RPMI7951 (cell line): Measurements from ENCODE around the gene TLK1. TPM values are rescaled to one million over a fixed set of nuclear protein-coding genes. Genes with fewer than 3 reads are reported as not detected.
"Not testable (repeated sequence)": the region's sequence is repeated elsewhere in the genome, so short reads cannot be mapped to it uniquely, and the experiment has no call there.

Experiments
- DNase-seq: peaks from one replicate; pipeline ENCODE4 v3.0.0-alpha.2; 2012; ENCODE audit warnings: low read depth
- total RNA-seq: library from RNA; depleted of rRNA; stranded (reverse); fragments of >200 nt; shearing (Covaris generic); gene quantifications from 2 replicates; pipeline ENCODE4 v1.2.3, GENCODE V29; 2014

The TLK1 gene
- total RNA-seq, 1 experiment from 2014 or later: 13.6 TPM

DNA sequence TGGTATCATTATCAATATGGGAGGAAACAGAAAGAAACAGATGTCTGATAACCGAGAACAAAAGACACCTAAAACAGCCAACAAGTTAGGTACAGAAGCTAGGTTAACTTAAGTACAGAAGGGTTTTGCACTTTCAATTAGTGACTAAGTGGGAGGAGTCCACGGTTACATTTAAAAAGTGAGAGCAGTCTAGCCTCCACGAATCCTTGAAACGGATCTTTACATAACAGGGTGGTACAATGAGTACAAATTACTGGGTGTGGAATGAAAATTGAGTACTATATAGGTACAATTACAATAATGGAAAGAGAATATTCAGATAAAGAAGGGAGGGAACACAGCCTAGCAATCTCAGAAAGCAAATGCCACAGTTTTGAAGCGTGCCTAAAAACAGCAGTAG lies 76.6 kb downstream of the TLK1 start:
- no peak for DNase-seq

DNA sequence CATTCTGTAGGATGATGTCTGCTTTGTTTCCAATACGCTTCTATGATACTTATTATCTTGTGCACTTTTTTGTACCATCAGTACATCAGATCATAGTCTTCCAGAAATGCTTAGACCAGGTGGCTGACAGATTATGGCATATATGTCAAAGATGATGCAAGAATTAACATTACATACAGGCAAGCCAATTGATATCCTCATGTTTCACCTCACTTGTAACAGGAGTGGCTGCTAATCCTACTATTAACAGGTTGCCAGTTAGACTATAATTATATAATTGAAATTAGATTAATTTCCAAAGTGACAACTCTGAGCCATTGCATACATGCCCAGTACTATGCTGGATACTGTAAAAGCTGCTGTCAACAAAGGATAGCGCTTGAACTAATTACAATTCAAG lies 77.2 kb downstream of the TLK1 start:
- no peak for DNase-seq

DNA sequence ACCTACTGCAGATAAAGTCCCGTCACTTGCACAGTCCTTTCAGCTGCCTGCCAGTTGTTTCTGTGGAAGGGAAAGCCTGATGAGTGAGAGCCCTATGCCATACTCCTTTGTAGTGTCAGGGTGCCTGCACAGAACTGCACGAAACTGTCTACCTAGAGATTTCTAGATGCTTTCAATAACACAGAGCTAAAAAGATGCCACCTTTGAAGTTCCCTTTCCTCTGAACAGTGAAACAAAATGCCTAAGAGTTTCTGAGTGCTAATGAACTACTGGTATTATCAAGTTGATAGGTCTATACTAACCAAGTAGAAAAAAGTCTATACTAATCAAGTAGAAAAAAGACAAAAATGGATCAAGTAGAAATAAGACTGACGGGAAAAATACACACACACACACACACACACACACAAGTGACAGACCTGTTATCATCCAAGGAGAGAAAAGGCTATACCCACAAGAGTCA lies 79.0 kb downstream of the TLK1 start:
- no peak for DNase-seq

DNA sequence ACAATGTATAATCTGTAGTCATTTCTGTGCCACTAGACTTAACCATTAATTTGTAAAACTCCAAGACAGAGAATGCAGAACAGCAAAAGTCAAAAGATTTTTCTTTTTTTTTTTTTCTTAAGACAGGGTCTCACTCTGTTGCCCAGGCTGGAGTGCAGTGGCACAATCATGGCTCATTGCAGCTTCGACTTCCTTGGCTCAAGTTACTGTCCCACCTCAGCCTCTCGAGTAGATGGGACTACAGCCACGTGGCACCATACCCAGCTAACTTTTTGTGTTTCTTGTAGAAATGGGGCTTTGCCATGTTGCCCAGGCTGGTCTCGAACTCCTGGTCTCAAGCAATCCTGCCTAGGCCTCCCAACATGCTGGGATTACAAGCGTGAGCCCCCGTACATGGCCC lies 80.1 kb downstream of the TLK1 start:
- no peak for DNase-seq

DNA sequence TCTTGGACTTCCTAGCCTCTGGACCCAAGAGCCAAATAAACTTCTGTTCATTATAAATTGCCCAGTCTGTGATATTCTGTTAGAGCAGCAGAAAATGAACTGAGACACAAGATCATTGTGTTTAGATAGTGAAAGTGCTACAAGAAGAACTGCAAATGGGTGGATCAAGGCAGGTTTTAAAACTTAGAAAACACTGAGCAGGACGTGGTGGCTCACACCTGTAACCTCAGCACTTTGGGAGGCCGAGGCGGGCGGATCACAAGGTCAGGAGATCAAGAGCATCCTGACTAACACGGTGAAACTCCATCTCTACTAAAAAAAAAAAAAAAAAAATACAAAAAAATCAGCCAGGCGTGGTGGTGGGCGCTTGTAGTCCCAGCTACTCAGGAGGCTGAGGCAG lies 84.3 kb downstream of the TLK1 start:
- not testable (repeated sequence) for DNase-seq

DNA sequence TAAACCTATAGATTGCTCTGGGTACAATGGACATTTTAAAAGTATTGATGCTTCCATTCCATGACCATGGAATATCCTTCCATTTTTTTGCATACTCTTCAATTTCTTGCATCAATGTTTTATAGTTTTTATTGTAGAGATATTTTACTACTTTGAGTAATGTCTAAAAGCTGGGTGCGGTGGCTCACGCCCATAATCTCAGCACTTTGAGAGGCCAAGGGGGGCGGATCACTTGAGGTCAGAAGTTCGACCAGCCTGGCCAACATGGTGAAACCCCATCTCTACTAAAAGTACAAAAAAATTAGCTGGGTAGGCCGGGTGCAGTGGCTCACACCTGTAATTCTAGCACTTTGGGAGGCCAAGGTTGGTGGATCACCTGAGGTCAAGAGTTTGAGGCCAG lies 88.5 kb downstream of the TLK1 start:
- no peak for DNase-seq

DNA sequence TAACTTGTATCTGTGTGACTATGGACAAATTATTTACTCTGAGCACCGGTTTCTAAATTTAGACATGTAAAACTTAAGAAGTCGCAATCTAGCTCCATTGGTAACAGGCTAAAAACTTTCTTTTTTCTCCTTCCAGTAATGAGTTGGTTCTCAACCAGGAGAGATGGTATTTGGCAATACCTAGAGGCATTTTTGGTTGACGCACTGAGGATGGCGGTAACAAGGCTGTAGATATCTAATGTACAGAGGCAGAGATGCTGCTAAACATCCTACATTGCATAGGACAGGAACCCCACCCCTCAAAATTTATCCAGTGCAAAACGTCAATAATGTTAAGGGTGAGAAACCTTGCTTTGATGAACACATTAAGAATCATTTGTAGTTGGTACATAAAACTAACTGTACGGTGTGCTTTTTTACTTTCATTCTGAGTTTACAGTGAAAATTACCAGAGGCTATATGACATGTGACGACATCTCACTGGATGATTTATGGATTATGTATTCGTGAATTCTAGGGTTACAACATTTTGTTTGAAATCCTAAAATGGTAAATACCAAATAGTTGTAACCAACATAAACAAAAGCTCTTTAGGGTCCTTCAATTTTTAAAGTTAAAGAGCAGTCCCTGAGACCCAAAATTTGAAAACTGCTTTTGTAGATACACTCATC lies 91.3 kb downstream of the TLK1 start:
- DNase-seq: peak; percentile 26

DNA sequence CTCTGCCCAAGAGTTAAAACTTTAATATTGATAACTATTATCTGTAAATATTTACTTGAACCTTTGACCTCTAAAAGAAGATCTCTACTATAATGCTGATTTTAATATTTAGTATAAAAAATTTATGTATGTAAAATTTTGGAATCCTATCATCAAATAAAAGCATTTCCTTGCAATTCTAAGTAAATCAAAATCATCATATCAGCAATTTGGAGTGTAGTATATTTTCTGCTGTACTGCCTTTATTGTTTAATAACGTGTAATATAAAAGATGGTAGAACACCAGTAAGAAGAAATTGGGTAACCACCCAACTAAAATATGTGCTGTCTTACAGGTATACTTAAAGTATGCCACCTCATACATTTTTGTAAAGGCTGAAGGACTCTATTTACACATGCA lies 94.6 kb downstream of the TLK1 start:
- DNase-seq: no peak

DNA sequence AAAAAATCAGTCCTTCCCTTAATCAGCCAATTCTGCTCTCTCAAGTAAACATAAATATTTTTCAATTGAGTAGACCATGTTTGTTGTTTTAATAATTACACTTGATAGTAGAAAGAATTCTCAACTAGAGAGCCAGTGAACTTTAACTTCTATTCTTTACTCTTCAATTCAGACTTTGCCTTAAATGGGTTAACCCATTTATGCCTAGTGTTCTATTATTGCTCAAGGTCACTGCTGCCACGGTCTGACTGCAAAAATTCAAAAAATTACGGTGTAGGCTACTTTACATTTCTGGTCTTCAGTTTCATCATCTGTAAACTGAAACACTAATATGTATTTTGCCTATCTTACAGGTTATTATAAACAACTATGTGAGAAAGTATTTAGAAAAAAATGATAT lies 103.1 kb downstream of the TLK1 start:
- no peak for DNase-seq

DNA sequence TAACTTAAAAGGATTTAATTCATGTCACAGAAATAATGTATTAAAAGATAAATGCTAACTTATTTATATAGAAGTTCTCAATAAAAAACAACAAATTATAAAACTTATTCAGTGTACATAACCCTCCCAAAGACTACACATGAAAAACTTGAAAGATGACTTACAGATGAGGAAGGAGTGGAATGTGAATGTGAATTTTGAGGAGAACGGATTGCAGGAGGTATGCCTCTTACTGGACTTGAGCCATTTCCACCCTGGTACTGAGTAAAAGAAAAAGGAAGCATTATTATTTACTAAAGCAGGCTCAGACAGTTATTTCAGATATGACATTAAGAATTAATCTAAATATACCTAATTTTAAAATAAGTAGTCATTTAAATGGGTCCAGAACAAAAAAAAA lies 104.4 kb downstream of the TLK1 start:
- DNase-seq: no peak

DNA sequence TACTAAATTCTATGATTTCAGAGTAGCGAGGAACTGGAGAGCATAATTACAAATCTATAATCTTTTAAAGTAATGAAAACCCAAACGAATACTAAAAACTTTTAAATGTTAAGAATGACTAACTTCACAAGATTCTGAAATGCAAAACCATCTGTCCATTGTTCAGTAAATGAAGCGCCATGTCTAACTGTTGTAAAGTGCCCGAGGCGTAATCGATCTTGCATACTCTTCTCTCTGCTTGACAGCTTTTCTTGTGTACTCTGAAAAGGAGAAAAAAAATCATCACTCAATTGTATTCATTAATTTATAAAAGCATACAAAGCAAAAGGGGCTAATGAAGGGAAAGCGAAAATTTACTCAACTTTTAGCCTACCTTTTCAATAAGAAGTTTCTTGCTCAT lies 111.0 kb downstream of the TLK1 start:
- no peak for DNase-seq

DNA sequence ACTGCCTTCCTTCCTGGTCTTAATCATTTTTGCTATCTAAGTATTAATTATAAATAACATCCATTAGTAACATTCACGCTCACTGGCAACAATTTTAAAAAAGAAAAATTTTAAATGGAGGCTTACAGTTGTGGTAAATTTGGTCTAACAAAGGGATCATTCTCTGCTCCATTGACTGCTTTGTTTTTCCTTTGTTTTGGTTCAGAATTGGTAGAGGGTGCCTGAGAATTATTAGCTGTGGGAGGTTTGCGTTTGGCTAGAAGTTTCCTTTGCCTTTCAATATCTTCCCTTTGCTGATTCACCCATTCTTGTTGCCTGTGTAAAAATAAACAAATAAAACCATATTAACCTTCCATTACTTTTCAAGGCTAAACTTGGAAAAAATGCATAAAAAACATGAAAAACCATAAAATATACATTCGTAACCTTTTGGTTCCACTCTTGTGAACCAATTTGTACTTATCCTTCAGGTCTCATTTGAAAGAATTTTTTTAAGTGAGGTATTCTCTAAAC lies 114.6 kb downstream of the TLK1 start:
- DNase-seq: no peak

DNA sequence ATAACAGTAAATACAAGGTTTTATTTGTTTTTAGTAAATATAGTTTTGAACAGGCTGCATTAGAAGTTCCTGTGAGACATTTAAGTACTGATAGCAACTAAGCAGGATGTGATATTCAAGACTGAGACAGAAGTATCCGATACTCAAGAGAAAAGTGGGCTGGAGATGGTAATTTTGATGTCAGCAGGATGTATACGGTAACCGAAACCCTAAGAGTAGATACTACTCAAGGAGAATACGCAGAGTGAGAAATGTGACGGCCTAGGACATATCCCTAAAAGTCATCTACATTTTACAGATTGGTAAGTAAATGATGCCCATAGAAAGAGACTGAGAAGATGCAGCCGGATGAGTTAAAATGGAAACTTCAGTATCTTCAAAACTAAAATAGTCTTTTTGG lies 116.3 kb downstream of the TLK1 start:
- DNase-seq: no peak

DNA sequence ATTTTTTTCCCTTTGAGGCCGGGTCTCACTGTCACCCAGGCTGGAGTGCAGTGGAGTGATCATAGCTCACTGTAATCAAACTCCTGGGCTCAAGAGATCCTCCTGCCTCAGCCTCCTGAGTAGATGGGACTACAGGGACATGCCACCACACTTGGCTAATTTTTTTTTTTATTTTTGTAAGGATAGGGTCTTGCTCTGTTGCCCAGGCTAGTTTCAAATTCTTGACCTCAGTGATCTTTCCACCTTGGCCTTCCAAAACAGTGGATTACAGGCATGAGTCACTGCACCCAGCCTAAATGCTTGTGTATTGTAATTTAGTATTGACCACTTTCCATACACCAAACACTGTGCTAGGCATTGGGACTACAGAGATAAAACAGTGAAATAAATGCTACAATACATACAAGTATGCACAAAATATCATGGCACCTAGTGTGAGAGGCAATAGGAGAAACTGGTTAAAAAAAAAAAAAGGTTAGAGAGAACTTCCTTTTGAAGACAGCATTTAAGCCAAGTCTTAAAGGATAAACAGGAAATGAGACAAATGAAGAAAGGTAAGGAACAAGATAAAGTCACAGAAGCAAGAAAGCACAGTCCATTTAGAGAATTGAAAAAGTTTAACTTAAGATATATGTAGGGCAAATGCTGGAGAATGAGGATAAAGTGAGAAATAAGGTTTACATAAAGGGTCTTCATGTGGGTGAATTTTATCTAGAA lies 118.3 kb downstream of the TLK1 start:
- DNase-seq: no peak

DNA sequence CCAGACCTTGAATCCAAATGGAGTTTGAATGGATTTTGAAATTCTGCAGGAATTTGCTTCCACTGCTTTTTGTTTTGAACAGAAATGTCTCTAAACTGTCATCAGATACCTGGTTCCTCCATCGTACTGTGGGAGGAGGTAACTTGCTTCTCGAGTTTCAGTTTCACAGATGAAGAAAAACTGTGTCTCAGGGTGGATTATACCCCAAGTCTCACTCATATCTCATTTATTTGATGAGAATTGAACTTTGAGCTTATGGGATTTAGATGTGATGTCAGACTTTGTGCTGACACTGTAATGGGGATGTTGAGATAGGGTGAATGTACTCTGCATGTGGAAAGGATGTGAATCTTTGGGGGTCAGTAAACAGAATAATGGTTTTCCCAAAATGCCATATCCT lies 124.2 kb downstream of the TLK1 start:
- no peak for DNase-seq

DNA sequence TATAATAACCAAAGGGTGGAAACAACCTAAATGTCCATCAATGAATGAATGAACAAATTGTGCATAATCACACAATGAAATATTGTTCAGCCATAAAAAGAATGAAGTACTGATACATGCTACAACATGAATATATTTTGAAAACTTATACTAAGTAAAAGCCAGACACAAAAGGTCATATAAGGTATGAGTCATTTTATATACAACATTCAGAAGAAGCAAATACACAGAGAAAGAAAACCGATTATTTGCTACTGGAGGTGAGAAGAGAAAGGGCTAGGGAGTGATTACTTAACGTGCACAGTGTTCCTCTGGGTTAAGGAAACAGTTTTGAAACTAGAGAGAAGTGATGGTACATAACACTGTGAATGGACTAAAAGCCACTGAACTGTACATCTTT lies 126.4 kb downstream of the TLK1 start:
- DNase-seq: no peak

DNA sequence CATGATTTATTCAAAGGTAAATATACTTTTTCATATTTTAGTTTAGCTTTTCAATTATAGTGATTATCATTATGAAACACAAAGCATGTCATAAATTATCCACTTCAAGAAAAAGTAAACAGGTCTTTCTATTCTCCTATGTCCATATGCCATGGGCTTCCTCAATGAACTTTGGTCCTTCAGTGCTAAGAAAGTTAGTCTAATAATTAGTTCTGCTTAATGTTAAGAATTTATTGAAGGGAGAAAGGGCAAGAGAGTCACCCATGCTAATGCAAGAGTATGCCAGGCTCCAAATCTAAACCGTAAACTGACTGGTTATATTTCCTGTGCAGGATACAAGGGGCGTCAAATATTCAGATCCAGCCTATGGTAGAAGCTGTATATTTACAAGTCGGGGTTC lies 135.5 kb downstream of the TLK1 start:
- DNase-seq: no peak

DNA sequence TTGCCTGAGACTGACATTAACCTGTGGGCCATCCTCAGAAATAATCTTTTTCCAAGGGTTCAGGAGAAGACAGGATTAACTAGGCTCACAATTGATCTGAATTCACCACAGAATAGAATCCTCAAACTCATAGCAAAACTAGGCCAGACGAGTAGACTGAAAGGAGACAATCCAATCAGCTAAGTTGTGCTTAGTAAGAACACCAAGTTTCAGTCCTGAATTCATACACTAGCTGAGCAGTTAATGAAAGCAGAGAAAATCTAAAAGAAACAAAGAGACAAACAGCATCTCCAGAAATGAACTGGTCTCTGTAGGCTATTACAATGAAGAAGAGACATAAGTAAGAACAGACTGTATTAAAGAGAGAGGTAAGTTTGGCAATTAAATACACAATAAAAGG lies 142.2 kb downstream of the TLK1 start:
- DNase-seq: no peak

DNA sequence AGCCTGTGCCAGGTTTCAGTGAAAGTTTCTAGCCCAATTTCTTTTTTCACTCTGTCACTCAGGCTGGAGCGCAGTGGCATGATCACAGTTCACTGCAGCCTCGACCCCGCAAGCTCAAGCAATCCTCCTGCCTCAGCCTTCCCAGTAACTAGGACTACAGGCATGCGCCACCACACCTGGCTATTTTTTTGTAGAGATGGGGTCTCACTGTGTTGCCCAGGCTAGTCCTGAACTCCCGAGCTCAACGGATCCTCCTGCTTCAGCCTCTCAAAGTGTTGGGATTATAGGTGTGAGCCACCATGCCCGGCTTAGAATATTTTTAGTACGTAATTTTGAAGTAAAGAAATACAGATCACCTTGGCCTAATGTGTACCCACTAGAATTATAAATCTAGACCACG lies 144.6 kb downstream of the TLK1 start:
- no peak for DNase-seq

DNA sequence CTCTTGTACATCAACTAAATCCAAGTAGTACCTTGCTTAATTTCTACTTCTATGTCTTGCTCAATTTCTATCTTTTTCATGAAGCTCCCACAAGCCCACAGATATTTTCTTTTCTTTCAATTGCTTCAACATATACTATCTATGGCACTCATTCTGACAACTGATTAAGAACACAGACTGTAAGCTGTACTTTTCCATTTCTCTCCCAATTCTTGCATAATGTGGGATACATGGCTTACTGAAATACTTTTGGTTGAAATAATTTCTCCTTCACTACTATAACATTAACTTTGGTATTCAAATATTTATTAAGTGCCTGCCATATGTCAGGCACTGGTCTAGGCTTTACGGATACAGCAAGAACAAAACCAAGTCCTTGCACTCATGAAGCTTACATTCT lies 146.8 kb downstream of the TLK1 start:
- no peak for DNase-seq

DNA sequence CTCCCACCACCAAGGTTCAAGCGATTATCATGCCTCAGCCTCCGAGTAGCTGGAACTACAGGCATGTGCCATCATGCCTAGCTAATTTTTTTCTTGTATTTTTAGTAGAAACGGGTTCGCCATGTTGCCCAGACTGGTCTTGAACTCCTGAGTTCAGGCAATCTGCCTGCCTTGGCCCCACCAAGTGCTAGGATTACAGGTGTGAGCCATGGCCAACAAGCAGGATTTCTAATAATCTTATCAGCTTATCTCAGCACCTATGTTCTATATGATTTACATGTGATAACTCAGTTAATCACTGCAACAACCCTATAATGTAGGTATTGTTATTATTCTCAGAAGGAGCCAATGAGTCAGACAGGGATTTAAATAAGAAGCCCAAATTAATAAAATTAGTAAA lies 151.3 kb downstream of the TLK1 start:
- no peak for DNase-seq

DNA sequence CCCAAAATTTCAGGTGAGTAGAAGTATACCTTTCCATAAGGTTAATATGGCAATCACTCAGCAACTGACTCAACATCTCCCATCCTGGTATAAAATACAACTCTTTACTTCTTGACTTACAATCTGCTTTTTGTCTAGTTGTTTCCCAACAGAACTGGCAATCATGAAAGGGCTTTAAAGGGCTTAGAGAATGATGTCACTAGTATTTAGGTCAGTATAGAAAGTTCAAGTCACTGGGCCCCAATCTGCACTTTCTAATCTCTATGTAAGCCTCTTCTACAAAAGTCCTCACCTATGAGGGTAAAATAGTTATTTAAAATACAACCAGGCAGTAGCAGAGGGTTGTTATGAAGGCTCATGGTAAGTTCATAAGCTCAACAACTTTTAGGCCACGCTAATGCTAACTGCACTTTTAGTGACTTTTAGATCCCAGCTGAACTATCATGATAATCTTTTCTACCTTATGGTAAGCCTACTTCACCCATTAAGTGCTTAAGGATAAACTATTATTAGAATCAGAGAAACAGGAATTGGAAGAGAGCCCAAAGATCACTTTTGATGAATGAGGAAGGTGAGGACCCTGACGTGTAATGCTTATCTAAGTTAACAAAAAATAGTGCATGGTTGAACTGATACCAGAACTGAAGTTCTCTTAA lies 152.0 kb downstream of the TLK1 start:
- no peak for DNase-seq

DNA sequence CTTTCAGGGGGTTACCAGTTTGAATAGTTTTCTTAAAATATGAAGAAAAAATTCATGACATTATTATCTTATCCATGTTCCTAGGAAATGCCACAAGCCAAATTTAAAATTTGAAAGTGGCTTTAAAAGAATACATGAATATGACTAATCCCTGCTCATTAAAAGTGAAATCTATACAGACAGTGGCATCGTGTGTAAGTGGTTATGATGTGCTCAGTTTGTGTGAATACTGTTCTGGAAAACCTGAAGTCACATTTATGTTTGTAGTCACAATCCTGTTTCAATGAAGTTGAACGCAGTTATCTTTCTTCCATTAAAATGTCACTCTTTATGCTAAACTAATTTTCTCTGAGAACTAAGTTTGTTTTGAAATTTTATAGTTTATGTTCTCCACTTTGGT lies 155.9 kb downstream of the TLK1 start:
- DNase-seq: no peak
